K562 (cell line): ENCODE data around the gene MLC1. TPM values are rescaled to one million over a fixed set of nuclear protein-coding genes. Genes with fewer than 3 reads are reported as not detected.

Source experiments
- ATAC-seq: fragments of 200-7000 bp; cut with Tn5 transposase; 3 replicates; pipeline ENCODE4 v1.9.1; 2020; ENCODE audit warnings: moderate library complexity
- BruUV-seq: library from RNA; stranded (reverse); fragments of 400-500 nt; replicated peaks from 2 replicates; lab custom pipeline; 2021; lab: Mats Ljungman, UMichigan
- CTCF ChIA-PET: fragments of 300-600 bp; formaldehyde crosslinking; extraction: SDS; loops from one replicate; lab custom pipeline; 2021; ENCODE audit warnings: low intra/inter-chr PET ratio; lab: Yijun Ruan, JAX
- POLR2A ChIA-PET: fragments of 300-600, 350-650 bp; sonication (Branson Sonifier 250); formaldehyde crosslinking; extraction: SDS; loops from one replicate; lab custom pipeline; 2021; ENCODE audit warnings: antibody characterized with exemption, inconsistent platforms; lab: Yijun Ruan, JAX
- DNase-seq, 4 experiments: peaks; one replicate each; pipeline versions ENCODE4 v3.0.0 to v3.0.0-alpha.2; 2011 to 2018; ENCODE audit warnings: low spot score in 3 of 4, mixed read lengths in 3 of 4; ENCODE audit errors: extremely low read depth in 1 of 4
- FAIRE-seq: peaks from 2 replicates; lab custom pipeline; 2011; peaks lifted over from hg19 to GRCh38; lab: Jason Lieb, UNC
- H2AFZ ChIP-seq: 2 replicates; pipeline ENCODE4 v1.6.0; 2011; ENCODE audit warnings: low read depth, low read length, control low read depth, inconsistent platforms
- H3K27ac ChIP-seq: fragments of 200-600 bp; 3 replicates; pipeline ENCODE4 v1.8.0; 2011; ENCODE audit warnings: low read depth, mild to moderate bottlenecking, control low read depth, inconsistent platforms, low read length, moderate library complexity, mixed read lengths; ENCODE audit errors: extremely low read depth
- H3K27me3 ChIP-seq, 2 experiments: fragments of 300-600 bp in 1 of 2; 2 replicates in 1 of 2; 3 replicates in 1 of 2; pipeline versions ENCODE4 v1.6.0 to v1.8.0; 2011; ENCODE audit warnings: inconsistent platforms in 2 of 2, low read length in 2 of 2, mild to moderate bottlenecking in 1 of 2, mixed read lengths in 1 of 2, moderate library complexity in 1 of 2; ENCODE audit not compliant: control insufficient read depth in 2 of 2, insufficient read depth in 2 of 2
- H3K36me3 ChIP-seq: fragments of 300-600 bp; 3 replicates; pipeline ENCODE4 v1.8.0; 2011; ENCODE audit warnings: mild to moderate bottlenecking, low read length, inconsistent platforms; ENCODE audit not compliant: control insufficient read depth, insufficient read depth
- H3K4me1 ChIP-seq, 2 experiments: fragments of 200-600 bp in 1 of 2; replicated peaks in 1 of 2; 2 replicates in 1 of 2; 3 replicates in 1 of 2; pipeline versions ENCODE4 v1.5.1 to v1.8.0; 2011; ENCODE audit warnings: inconsistent platforms in 2 of 2, low read length in 2 of 2, mild to moderate bottlenecking in 1 of 2, mixed read lengths in 1 of 2, moderate library complexity in 1 of 2; ENCODE audit not compliant: control insufficient read depth in 2 of 2, insufficient read depth in 2 of 2
- H3K4me2 ChIP-seq: 2 replicates; pipeline ENCODE4 v1.6.1; 2011; ENCODE audit warnings: low read length, control low read depth, inconsistent platforms, mixed read lengths; ENCODE audit not compliant: insufficient read depth
- H3K4me3 ChIP-seq: fragments of 200-600 bp; sonication (generic), shearing (Covaris generic); 2 replicates; pipeline ENCODE4 v1.5.1; 2016; ENCODE audit warnings: control low read depth, inconsistent platforms
- H3K79me2 ChIP-seq: fragments of 200-600 bp; 3 replicates; pipeline ENCODE4 v1.8.0; 2011; ENCODE audit warnings: low read length, inconsistent platforms; ENCODE audit not compliant: control insufficient read depth, insufficient read depth
- H3K9ac ChIP-seq, 2 experiments: 2 replicates each; pipeline versions ENCODE4 v1.6.0 to v1.6.1; 2011; ENCODE audit warnings: low read depth in 2 of 2, low read length in 2 of 2, control low read depth in 1 of 2, inconsistent platforms in 1 of 2, mild to moderate bottlenecking in 1 of 2, mixed read lengths in 1 of 2; ENCODE audit not compliant: insufficient read depth in 1 of 2
- H3K9me1 ChIP-seq: one replicate; pipeline ENCODE4 v1.6.0; 2011; ENCODE audit warnings: inconsistent platforms, mild to moderate bottlenecking, low read length, moderate library complexity; ENCODE audit not compliant: control insufficient read depth, insufficient read depth
- H3K9me3 ChIP-seq: replicated peaks from 2 replicates; pipeline ENCODE4 v1.5.1; 2011; ENCODE audit warnings: low read depth, low read length, inconsistent platforms; ENCODE audit not compliant: control insufficient read depth, insufficient read depth
- H4K20me1 ChIP-seq: replicated peaks from 2 replicates; pipeline ENCODE4 v1.6.1; 2011; ENCODE audit warnings: low read length, inconsistent platforms, mixed read lengths; ENCODE audit not compliant: control insufficient read depth, insufficient read depth
- CREM ChIP-seq: IDR thresholded peaks from 2 replicates; pipeline ENCODE4 v1.6.1; 2014; ENCODE audit warnings: antibody characterized with exemption, low read depth
- CTCF ChIP-seq, 3 experiments: IDR thresholded peaks in 2 of 3; conservative IDR thresholded peaks in 1 of 3; 2 replicates each; pipeline ENCODE4 v1.5.1; 2011 to 2012; ENCODE audit warnings: low read length in 3 of 3, mild to moderate bottlenecking in 3 of 3, control low read depth in 2 of 3, improper control_type of control experiment in 1 of 3, inconsistent platforms in 1 of 3, low read depth in 1 of 3, mixed read lengths in 1 of 3, moderate library complexity in 1 of 3; ENCODE audit not compliant: insufficient read depth in 2 of 3
- GATAD2A ChIP-seq: fragments of 450-650 bp; IDR thresholded peaks from 2 replicates; pipeline ENCODE4 v1.6.1; 2017
- HNRNPK ChIP-seq: fragments of 200-400 bp; formaldehyde crosslinking; IDR thresholded peaks from one replicate; pipeline ENCODE4 v1.6.1; 2018; ENCODE audit warnings: mild to moderate bottlenecking, low read depth, low read length; ENCODE audit not compliant: poor library complexity, severe bottlenecking
- PCBP1 ChIP-seq: fragments of 200-400 bp; formaldehyde crosslinking; IDR thresholded peaks from 2 replicates; pipeline ENCODE4 v1.6.1; 2018; ENCODE audit warnings: mild to moderate bottlenecking, low read depth, low read length; ENCODE audit not compliant: poor library complexity, severe bottlenecking
- PCBP2 ChIP-seq: fragments of 200-400 bp; formaldehyde crosslinking; IDR thresholded peaks from 2 replicates; pipeline ENCODE4 v1.6.1; 2018; ENCODE audit warnings: low read length, low read depth, mild to moderate bottlenecking, moderate library complexity; ENCODE audit not compliant: poor library complexity, severe bottlenecking
- ZKSCAN1 ChIP-seq: fragments of 150-350 bp; IDR thresholded peaks from 2 replicates; pipeline ENCODE4 v1.6.1; 2016; ENCODE audit warnings: low read depth, low read length
- ZNF431 ChIP-seq: sonication (generic); formaldehyde crosslinking; IDR thresholded peaks from 2 replicates; pipeline ENCODE4 v1.8.0; 2022; ENCODE audit warnings: mild to moderate bottlenecking, missing genetic modification reagents
- WGBS: fragments of 100-300 bp; shearing (Covaris generic); methylation state at CpG from one replicate; pipeline ENCODE4 v1.1.6; 2016; ENCODE audit warnings: low coverage, mixed read lengths; ENCODE audit not compliant: insufficient coverage; ENCODE audit errors: missing lambda C conversion rate; 5-methylcytosine and 5-hydroxymethylcytosine counted together
- in situ Hi-C: fragments of 300-500 bp; cut with MboI; formaldehyde crosslinking; loops from 4 replicates; pipeline ENCODE4 v1.15.0; 2018; ENCODE audit warnings: inconsistent platforms, mixed read lengths
- intact Hi-C: fragments of 100-400 bp; cut with micrococcal nuclease; formaldehyde crosslinking; loops from 2 replicates; pipeline ENCODE4 v1.14.2; 2022
- polyA plus RNA-seq, 8 experiments: library from polyadenylated mRNA; depleted of rRNA in 4 of 8; stranded (reverse) in 5 of 8; unstranded in 3 of 8; fragments of >200 nt; fragmentation: Nextera tagmentation in 2 of 8; fragmentation: Illumina TruSeq in 1 of 8; extraction: Ambion mirVana in 2 of 8; extraction: Trizol in 1 of 8; gene quantifications; 2 replicates each; pipeline versions ENCODE4 v1.2.1 to v1.2.3, GENCODE V29; 2011 to 2014; ENCODE audit warnings: inconsistent platforms in 1 of 8, missing spikeins in 1 of 8
- total RNA-seq, 7 experiments: library from RNA; depleted of rRNA in 6 of 7; stranded (reverse); fragments of >200 nt in 6 of 7; fragmentation: Illumina TruSeq in 2 of 7; extraction: Trizol in 2 of 7; gene quantifications; 2 replicates each; pipeline versions ENCODE4 v1.2.1 to v1.2.3, GENCODE V29; 2011 to 2021; ENCODE audit warnings: low replicate concordance in 1 of 7
- TF ChIP-seq, protein P1 (sequence below), 2 experiments: fragments of 450-650 bp; formaldehyde crosslinking in 1 of 2; IDR thresholded peaks; 2 replicates each; pipeline versions ENCODE4 v1.4.0 to v1.6.1; 2014 to 2020; ENCODE audit warnings: mild to moderate bottlenecking in 2 of 2, borderline replicate concordance in 1 of 2, low read depth in 1 of 2

The MLC1 gene
- total and polyA plus RNA-seq, 9 of the 15 experiments (the other 6 are each of a cell fraction or from before 2014, with no cell fraction given): 0.06 to 0.98 (median 0.39) TPM

DNA sequence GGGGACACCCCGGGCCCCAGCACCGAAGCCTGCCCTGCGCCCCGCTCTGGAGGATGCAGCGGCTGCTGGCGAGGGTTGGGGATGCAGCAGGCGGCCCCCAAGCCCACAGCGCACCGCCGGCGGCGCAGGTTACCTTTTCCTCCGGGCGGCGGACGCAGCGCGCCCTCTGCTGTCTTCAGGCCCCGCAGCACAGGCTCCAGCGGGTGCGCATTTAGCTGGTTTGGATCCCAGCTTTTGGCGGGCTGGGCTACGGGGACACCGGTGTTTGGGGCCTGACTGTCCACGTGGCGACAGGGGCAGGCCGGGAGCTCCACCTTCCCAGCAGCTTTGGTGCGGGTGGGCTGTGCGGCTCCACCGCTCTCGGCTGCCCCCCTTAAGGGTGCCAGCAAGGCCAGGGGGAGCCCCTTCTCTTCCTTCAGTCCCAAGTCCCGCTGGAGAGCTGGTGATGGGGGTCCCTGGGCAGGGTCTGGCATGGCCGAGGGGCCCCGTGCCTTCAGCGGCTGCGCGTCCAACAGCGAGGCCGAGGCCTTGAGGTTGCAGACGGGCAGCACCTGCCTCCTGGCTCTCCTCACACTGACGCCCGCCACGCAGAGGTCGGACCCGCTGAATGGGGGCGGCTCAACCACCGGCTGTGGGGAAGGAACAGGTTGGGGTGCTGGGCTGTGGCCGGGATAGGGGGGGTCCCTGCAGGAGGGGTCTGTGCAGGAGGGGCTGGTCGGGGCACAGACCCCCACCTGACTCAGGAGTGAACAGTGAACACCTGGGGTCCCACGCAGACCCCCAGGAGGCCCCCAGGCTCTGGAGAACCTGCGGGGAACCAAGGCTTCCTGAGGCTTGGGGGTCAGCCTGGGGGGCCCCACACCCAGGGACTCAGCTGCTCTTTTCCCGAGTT is 54.7 kb downstream of the MLC1 start:
- peak; percentile 82 to 85 (median 83) for DNase-seq
- no peak overlapping the region for H3K4me2 ChIP-seq
- peaks cover 8 to 71% of the 10 kb centered on the region in 2 experiments for H3K27me3 ChIP-seq
- H3K36me3 ChIP-seq: no peaks in the 10 kb centered on the region
- H2AFZ ChIP-seq: no peak overlapping the region
- no peaks in the 10 kb centered on the region for H3K79me2 ChIP-seq
- in situ Hi-C loops: loop anchor here (5.0 kb wide), 2 partner anchors 98 to 263 kb away; no protein-coding TSS in a partner anchor
- under 1% methylated on average over 40 of the region's 52 CpGs for WGBS
- peak; percentile 99 for ATAC-seq
- no peaks in the 10 kb centered on the region for H3K9me3 ChIP-seq
- peaks cover 0 to 51% of the 10 kb centered on the region in 2 experiments; a peak in 2 of 5 replicates for H3K4me1 ChIP-seq
- H3K27ac ChIP-seq: no peak overlapping the region
- no TSS peak for BruUV-seq
- H3K9me1 ChIP-seq: no peaks in the 10 kb centered on the region
- POLR2A ChIA-PET: interaction anchor here (0.6 to 1.2 kb wide), 6 partner anchors 15 to 247 kb away, joined by 3 to 5 read pairs (median 4); no protein-coding TSS in a partner anchor
- H3K4me3 ChIP-seq: no peak overlapping the region
- H3K9ac ChIP-seq: peak overlapping the region in 1 of 2 experiments; percentile 71; a peak in 1 of 4 replicates
- FAIRE-seq: no peak
- H4K20me1 ChIP-seq: no peaks in the 10 kb centered on the region; the same call in 1 of the 2 replicates
- intact Hi-C loops: loop anchor here (1.0 to 5.0 kb wide), 3 partner anchors 37 to 263 kb away; no protein-coding TSS in a partner anchor
- CTCF ChIA-PET: interaction anchor here (0.5 to 2.7 kb wide), 3 partner anchors 52 to 263 kb away, joined by 4 to 37 read pairs (median 5); no protein-coding TSS in a partner anchor
- TF ChIP-seq CTCF (IDR thresholded peaks at IDR 0.05 in 2 of 3, conservative IDR thresholded peaks at IDR 0.05 in 1 of 3; ENCODE audit: insufficient read depth in 2 of 3, low read depth in 1 of 3, low read length in 3 of 3): peak; percentile 77 to 96 (median 91)
- TF ChIP-seq GATAD2A: no peak
- no peak for TF ChIP-seq ZNF431 (CRISPR knock-in tag)
- peak; percentile 30 for TF ChIP-seq PCBP1
- no peak for TF ChIP-seq HNRNPK
- TF ChIP-seq PCBP2: no peak
- peak; percentile 35; the same call in 1 of the 2 replicates for TF ChIP-seq CREM
- TF ChIP-seq, protein P1, sequence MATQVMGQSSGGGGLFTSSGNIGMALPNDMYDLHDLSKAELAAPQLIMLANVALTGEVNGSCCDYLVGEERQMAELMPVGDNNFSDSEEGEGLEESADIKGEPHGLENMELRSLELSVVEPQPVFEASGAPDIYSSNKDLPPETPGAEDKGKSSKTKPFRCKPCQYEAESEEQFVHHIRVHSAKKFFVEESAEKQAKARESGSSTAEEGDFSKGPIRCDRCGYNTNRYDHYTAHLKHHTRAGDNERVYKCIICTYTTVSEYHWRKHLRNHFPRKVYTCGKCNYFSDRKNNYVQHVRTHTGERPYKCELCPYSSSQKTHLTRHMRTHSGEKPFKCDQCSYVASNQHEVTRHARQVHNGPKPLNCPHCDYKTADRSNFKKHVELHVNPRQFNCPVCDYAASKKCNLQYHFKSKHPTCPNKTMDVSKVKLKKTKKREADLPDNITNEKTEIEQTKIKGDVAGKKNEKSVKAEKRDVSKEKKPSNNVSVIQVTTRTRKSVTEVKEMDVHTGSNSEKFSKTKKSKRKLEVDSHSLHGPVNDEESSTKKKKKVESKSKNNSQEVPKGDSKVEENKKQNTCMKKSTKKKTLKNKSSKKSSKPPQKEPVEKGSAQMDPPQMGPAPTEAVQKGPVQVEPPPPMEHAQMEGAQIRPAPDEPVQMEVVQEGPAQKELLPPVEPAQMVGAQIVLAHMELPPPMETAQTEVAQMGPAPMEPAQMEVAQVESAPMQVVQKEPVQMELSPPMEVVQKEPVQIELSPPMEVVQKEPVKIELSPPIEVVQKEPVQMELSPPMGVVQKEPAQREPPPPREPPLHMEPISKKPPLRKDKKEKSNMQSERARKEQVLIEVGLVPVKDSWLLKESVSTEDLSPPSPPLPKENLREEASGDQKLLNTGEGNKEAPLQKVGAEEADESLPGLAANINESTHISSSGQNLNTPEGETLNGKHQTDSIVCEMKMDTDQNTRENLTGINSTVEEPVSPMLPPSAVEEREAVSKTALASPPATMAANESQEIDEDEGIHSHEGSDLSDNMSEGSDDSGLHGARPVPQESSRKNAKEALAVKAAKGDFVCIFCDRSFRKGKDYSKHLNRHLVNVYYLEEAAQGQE (IDR thresholded peaks at IDR 0.05; ENCODE audit: borderline replicate concordance): peak; percentile 92
- TF ChIP-seq, protein P1 (CRISPR knock-in tag; IDR thresholded peaks at IDR 0.05; ENCODE audit: low read depth): no peak
- TF ChIP-seq ZKSCAN1: no peak
